ENCODE results near the gene RER1. TPM values are rescaled to one million over a fixed set of nuclear protein-coding genes. Genes with fewer than 3 reads are reported as not detected.

RER1 gene
- total RNA-seq, 1 experiment from 2014 or later = 110 TPM

GRCh38 chr1:2431103-2431502, 39.5 kb downstream of the RER1 start:
- H3K27ac Mint-ChIP-seq = no peak overlapping the region
- Histone ChIP-seq H2BK20ac (ENCODE audit: low read depth, low read length, poor library complexity, severe bottlenecking) (no peak overlapping the region), H4K8ac (replicated peaks; ENCODE audit: insufficient read length, low read depth, low read length) (no peak overlapping the region), H3K4me2 (ENCODE audit: insufficient read depth, insufficient read length, low read length) (no peak overlapping the region), H4K91ac (ENCODE audit: insufficient read length, low read depth, low read length) (no peak overlapping the region), H2AK5ac (ENCODE audit: insufficient read length, low read length) (no peak overlapping the region), H3T11ph (ENCODE audit: low read length) (no peak overlapping the region), H2BK12ac (ENCODE audit: insufficient read length, low read depth, low read length) (no peak overlapping the region), H3K23me2 (ENCODE audit: insufficient read length, low read depth, low read length, poor library complexity, severe bottlenecking) (no peaks in the 10 kb centered on the region), H3K4me1 (ENCODE audit: insufficient read depth, low read length) (no peaks in the 10 kb centered on the region), H3K4ac (ENCODE audit: low read depth, low read length) (no peak overlapping the region), H2BK120ac (ENCODE audit: low read depth, low read length, poor library complexity, severe bottlenecking) (no peak overlapping the region), H3K56ac (ENCODE audit: insufficient read length, low read depth, low read length) (no peak overlapping the region), H3K9me3 (ENCODE audit: control insufficient read depth, low read depth, low read length) (no peaks in the 10 kb centered on the region), H3K9ac (ENCODE audit: extremely low read depth, insufficient read length, low read length) (no peak overlapping the region), H3K14ac (ENCODE audit: insufficient read depth, low read length) (no peak overlapping the region), H3K27ac (ENCODE audit: insufficient read length, low read depth, low read length) (no peak overlapping the region), H3K79me2 (ENCODE audit: insufficient read depth, low read length) (no peaks in the 10 kb centered on the region), H2BK5ac (ENCODE audit: insufficient read length, low read length) (no peak overlapping the region), H3K23ac (ENCODE audit: insufficient read length, low read depth, low read length) (no peak overlapping the region), H3K27me3 (ENCODE audit: insufficient read depth, low read length) (no peaks in the 10 kb centered on the region), H4K5ac (ENCODE audit: insufficient read length, low read depth, low read length) (no peak overlapping the region), H4K20me1 (ENCODE audit: control insufficient read depth, insufficient read depth, insufficient read length) (no peaks in the 10 kb centered on the region), H2AFZ (ENCODE audit: low read length) (no peak overlapping the region), H2BK15ac (ENCODE audit: low read depth, low read length) (no peak overlapping the region), H3K79me1 (ENCODE audit: insufficient read depth, low read depth, low read length, poor library complexity, severe bottlenecking) (no peaks in the 10 kb centered on the region), H3K18ac (ENCODE audit: insufficient read length, low read depth, low read length) (no peak overlapping the region)
- H3K4me1 Mint-ChIP-seq = 0 out of 4 replicates have a peak, but pooled peaks cover 0 to 4% of the 10 kb centered on the region in 2 experiments
- H3K36me3 Mint-ChIP-seq (ENCODE audit: insufficient read depth in 1 of 3, low read depth in 3 of 3) = no peaks in the 10 kb centered on the region; a peak in 1 of 7 replicates
- no peak for TF ChIP-seq CTCF (conservative IDR thresholded peaks at IDR 0.05)
- H3K27me3 Mint-ChIP-seq (ENCODE audit: low read depth) = peaks cover 27% of the 10 kb centered on the region
- H3K9me3 Mint-ChIP-seq = peaks cover 9 to 15% of the 10 kb centered on the region in 2 experiments
- no CpG with 5 or more reads among the region's 16 CpGs for WGBS (ENCODE audit: extremely low coverage, insufficient read length, low lambda C conversion rate)
- no peak overlapping the region for H3K4me3 Mint-ChIP-seq
- DNase-seq = no peak
